ENCODE data around the gene FUT3. TPM values are rescaled to one million over a fixed set of nuclear protein-coding genes. Genes with fewer than 3 reads are reported as not detected.
A peak's percentile ranks its signal among the peaks of the same experiment; 100 is the strongest.
"Not testable (repeated sequence)": the region's sequence is repeated elsewhere in the genome, so short reads cannot be mapped to it uniquely, and the experiment has no call there.

Gene FUT3
- total RNA-seq, 1 donor from 2014 or later: 0.93 TPM

DNA sequence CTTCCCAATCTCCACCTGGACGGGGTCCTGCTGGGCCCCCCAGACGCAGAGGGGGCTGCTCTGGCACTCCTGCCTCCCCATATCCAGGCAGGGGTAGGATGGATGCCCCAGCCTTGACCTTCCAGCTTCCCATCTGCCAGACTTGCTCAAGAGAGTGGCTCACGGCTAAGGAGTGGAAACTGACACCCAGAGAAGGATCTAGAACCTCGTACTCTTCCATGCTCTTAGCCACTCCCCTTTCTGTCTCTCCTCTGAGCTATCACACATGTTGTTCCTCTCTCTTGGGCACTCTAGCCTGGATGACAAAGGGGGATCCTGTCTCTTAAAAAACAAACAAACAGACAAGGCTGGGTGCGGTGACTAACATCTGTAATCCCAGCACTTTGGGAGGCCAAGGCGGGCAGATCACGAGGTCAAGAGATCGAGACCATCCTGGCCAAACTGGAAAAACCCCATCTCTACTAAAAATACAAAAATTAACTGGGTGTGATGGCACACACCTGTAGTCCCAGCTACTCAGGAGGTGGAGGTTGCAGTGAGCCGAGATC, 31.2 kb upstream of the FUT3 start:
- ATAC-seq: no peak

GRCh38 chr19:5881543-5882299, 30.5 kb upstream of the FUT3 start:
- DNase-seq (ENCODE audit: low spot score): no peak
- no peak for ATAC-seq

More for the DNA sequence above, 31.2 kb upstream of the FUT3 start:
- DNase-seq (ENCODE audit: low spot score): no peak

GRCh38 chr19:5880604-5881078, 29.4 kb upstream of the FUT3 start:
- DNase-seq (ENCODE audit: low spot score): peak; percentile 84
- peak; percentile 84 for ATAC-seq

DNA sequence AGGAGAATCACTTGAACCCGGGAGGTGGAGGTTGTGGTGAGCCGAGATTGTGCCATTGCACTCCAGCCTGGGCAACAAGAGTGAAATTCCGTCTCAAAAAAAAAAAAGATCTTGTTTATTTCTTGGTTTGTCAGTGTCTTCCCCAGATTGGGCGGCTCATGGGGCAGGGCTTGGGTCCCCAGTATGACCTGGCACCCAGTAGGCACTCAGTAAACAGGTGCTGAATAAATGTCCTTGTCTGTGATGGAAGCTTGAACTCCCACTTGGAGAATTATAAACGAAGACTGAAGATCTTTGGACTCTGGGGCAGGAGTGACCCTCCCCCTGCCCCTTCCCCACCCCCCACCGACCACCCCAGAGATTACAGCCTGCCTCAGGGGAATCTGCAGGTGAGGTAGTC, 28.9 kb upstream of the FUT3 start:
- DNase-seq (ENCODE audit: low spot score): no peak
- peak; percentile 39 for ATAC-seq

DNA sequence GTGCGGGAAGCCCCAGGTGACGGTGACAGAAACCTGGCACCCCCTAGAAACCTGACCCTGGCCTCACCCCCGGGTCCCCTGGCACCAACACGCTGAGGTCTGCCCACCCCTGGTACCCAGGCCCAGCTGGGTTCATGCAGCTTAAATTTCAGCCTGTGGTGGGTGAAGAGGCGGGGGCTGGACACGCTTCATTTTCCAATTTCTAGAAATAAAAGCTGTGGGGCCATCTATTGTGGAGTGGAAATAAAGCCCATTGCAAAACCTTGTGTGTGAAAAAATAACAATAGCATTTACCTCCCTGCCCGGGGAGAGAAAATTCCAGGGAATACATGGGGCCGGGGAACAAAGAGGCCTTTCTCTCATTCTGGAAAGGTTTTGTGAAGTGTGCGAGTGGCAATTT, 26.6 kb upstream of the FUT3 start:
- DNase-seq (ENCODE audit: low spot score) (no peak), ATAC-seq (no peak)

DNA sequence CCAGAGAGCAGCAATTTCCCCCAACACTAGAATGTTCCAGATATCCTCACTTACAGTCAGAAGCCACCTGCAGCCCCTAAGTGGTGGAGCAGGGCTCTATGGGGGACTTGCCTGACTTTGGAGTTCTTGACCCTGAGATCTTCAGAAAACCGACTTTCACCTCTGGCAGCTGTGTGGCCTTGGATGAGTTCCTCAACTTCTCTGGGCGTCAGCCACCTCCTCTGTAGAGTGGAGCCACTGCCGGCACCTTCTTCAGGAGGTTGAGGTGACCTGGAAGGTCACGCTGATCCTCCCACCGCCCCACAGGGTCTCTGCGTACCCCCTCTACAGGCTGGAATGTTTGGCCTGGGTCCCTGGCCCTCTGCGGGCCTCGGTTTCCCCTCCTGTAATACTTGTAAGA, 26.2 kb upstream of the FUT3 start:
- no peak for ATAC-seq
- DNase-seq (ENCODE audit: low spot score): no peak

GRCh38 chr19:5874496-5874895, 23.2 kb upstream of the FUT3 start:
- DNase-seq (ENCODE audit: low spot score); ATAC-seq: not testable (repeated sequence)

GRCh38 chr19:5873617-5874199, 22.5 kb upstream of the FUT3 start:
- ATAC-seq (peak; percentile 3), DNase-seq (ENCODE audit: low spot score) (no peak)

DNA sequence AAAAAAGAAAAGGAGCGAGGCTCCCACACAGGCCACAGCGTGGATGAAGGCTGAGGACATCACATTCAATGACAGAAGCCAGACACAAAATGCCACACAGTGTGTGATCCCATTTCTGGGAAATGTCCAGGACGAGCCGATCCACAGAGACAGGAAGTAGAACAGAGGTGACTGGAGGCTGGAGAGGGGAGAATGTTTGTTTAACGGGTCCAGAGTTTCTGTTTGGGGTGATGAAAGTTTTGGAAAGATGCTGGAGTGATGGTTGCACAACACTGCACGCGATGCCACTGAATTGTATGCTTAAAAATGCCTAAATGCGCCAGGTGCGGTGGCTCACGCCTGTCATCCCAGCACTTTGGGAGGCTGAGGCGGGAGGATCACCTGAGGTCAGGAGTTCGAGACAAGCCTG, 19.7 kb upstream of the FUT3 start:
- ATAC-seq (peak; percentile 80), DNase-seq (ENCODE audit: low spot score) (peak; percentile 91)

- no peak for ATAC-seq
- no peak for DNase-seq (ENCODE audit: low spot score)
Measured at GRCh38 chr19:5867201-5868136, 16.2 kb upstream of the FUT3 start.

- no peak for DNase-seq (ENCODE audit: low spot score)
- ATAC-seq: no peak
Measured at GRCh38 chr19:5865772-5866171, 14.5 kb upstream of the FUT3 start.

- no peak for ATAC-seq
- DNase-seq (ENCODE audit: low spot score): no peak
Measured at GRCh38 chr19:5864725-5865486, 13.7 kb upstream of the FUT3 start.

GRCh38 chr19:5864013-5864720, 12.9 kb upstream of the FUT3 start:
- ATAC-seq: no peak

GRCh38 chr19:5863030-5863665, 11.9 kb upstream of the FUT3 start:
- no peak for DNase-seq (ENCODE audit: low spot score)
- no peak for ATAC-seq

More at GRCh38 chr19:5864013-5864720, 12.9 kb upstream of the FUT3 start:
- DNase-seq (ENCODE audit: low spot score): no peak

- no peak for ATAC-seq
- no peak for DNase-seq (ENCODE audit: low spot score)
Measured at GRCh38 chr19:5857203-5858081, 6.2 kb upstream of the FUT3 start.

- not testable (repeated sequence) for DNase-seq (ENCODE audit: low spot score); ATAC-seq
Measured at GRCh38 chr19:5855151-5855550, 3.9 kb upstream of the FUT3 start.

DNA sequence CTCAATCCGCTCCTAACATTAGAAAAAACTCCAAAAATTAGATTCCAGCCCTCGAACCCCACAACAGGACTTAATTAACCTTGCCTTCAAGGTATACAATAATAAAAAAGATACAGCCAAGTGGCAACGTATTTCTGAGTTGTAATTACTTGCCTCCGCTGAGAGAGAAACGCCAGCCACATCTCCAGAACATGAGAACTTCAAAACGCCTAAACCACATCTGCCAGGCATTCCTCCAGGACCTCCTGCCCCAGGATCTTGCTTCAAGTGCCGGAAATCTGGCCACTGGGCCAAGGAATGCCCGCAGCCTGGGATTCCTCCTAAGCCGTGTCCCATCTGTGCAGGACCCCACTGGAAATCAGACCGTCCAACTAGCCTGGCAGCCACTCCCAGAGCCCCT, 2.9 kb upstream of the FUT3 start:
- ATAC-seq: not testable (repeated sequence)

DNA sequence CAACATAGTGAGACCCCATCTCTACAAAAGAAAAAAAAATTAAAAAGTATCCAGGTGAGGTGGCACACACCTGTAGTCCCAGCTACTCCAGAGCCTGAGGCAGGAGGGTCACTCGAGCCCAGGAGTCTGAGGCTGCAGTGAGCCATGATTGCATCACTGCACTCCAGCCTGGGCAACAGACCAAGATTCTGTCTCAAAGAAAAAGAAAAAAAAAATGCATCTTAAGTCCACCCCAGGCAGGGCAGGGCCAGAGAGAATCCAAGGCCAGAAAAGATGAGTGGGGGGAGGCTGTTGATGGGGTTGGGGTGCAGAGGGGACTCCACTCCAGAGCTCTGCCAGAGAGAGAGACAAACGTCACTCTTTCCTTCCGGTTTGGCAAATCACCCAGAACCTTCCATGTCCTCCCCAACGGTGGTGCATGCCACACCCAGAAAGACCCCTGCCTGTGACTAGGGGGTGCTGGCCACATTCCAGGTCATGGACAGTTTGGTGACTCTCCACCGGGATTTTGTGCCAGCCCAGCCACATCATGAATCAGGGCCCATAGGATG, 431 bp downstream of the FUT3 start:
- DNase-seq (ENCODE audit: low spot score) (peak; percentile 70), ATAC-seq (peak; percentile 89)

More for the DNA sequence above, 2.9 kb upstream of the FUT3 start:
- DNase-seq (ENCODE audit: low spot score): not testable (repeated sequence)

Measured in left lobe of liver (tissue), 2 donors.